Endometrial microvascular endothelial cells (primary cell): Measurements from ENCODE around the gene ZNF70. TPM values are rescaled to one million over a fixed set of nuclear protein-coding genes. Genes with fewer than 3 reads are reported as not detected.

Experiments used
- total RNA-seq: library from RNA; depleted of rRNA; stranded (reverse); fragments of >200 nt; gene quantifications from one replicate; pipeline ENCODE4 v1.2.3, GENCODE V29; 2015; ENCODE audit errors: inconsistent ontology term

The ZNF70 gene
- total RNA-seq, 1 donor from 2014 or later, result 1.6 TPM

Other genes starting within 250 kb of the ZNF70 start
- not detected for gene IGLL1, start 170.8 kb downstream of the ZNF70 start, total RNA-seq
- not detected for gene DRICH1, start 118.8 kb downstream of the ZNF70 start, total RNA-seq
- gene RGL4, start 60.1 kb downstream of the ZNF70 start, total RNA-seq, result not detected
- not detected for gene VPREB3, start 3.3 kb upstream of the ZNF70 start, total RNA-seq
- gene C22orf15, start 11.9 kb upstream of the ZNF70 start, total RNA-seq, result not detected
- gene CHCHD10, start 16.9 kb upstream of the ZNF70 start, total RNA-seq, result 9.7 TPM
- 2.4 TPM for gene MMP11, start 21.7 kb upstream of the ZNF70 start, total RNA-seq
- gene SMARCB1, start 35.9 kb upstream of the ZNF70 start, total RNA-seq, result 141 TPM
- gene DERL3, start 87.9 kb upstream of the ZNF70 start, total RNA-seq, result not detected
- 4.7 TPM for gene SLC2A11, start 106.8 kb upstream of the ZNF70 start, total RNA-seq
- 414 TPM for gene MIF, start 143.3 kb upstream of the ZNF70 start, total RNA-seq
- 0.19 TPM for gene GSTT2B, start 210.1 kb upstream of the ZNF70 start, total RNA-seq
- gene DDTL, start 215.8 kb upstream of the ZNF70 start, total RNA-seq, result not detected
- 98.1 TPM for gene DDT, start 223.3 kb upstream of the ZNF70 start, total RNA-seq
- 0.56 TPM for gene GSTT2, start 229.0 kb upstream of the ZNF70 start, total RNA-seq